ENCODE data around the gene SNTB2. TPM values are rescaled to one million over a fixed set of nuclear protein-coding genes. Genes with fewer than 3 reads are reported as not detected.
"Not testable (repeated sequence)": the region's sequence is repeated elsewhere in the genome, so short reads cannot be mapped to it uniquely, and the experiment has no call there.

Gene SNTB2
- total RNA-seq, 2 donors from 2014 or later, result 34.5 to 34.8 TPM

- Histone ChIP-seq H3K9ac (ENCODE audit: low read depth in 2 of 2, low read length in 2 of 2) (no peak overlapping the region), H3K36me3 (no peaks in the 10 kb centered on the region), H3K4me3 (no peak overlapping the region), H3K27me3 (no peaks in the 10 kb centered on the region), H3K27ac (no peak overlapping the region), H3K9me3 (no peaks in the 10 kb centered on the region), H3K4me1 (no peaks in the 10 kb centered on the region)
- intact Hi-C loops (cut with DNase I), result no loop called here
- no peak for DNase-seq
- no peak for TF ChIP-seq CTCF (IDR thresholded peaks at IDR 0.05)
Measured at GRCh38 chr16:69145658-69146057, 41.3 kb upstream of the SNTB2 start.

- intact Hi-C loops (cut with DNase I), result loop anchor here (2.0 kb wide), 1 partner anchor 139 kb away; no protein-coding TSS in a partner anchor
- not testable (repeated sequence) for H3K4me3 ChIP-seq; H3K27ac ChIP-seq; H3K36me3 ChIP-seq; H3K4me1 ChIP-seq; H3K9me3 ChIP-seq; H3K27me3 ChIP-seq; H3K9ac ChIP-seq (ENCODE audit: low read depth in 2 of 2, low read length in 2 of 2); DNase-seq
Measured at GRCh38 chr16:69149621-69150020, 37.3 kb upstream of the SNTB2 start.

- DNase-seq, result peak; percentile 74
- TF ChIP-seq CTCF (IDR thresholded peaks at IDR 0.05), result peak; percentile 79
- Histone ChIP-seq H3K36me3 (no peaks in the 10 kb centered on the region), H3K9ac (ENCODE audit: low read depth in 2 of 2, low read length in 2 of 2) (no peak overlapping the region), H3K27ac (no peak overlapping the region), H3K27me3 (no peaks in the 10 kb centered on the region), H3K4me3 (no peak overlapping the region), H3K4me1 (no peaks in the 10 kb centered on the region), H3K9me3 (no peaks in the 10 kb centered on the region)
- intact Hi-C loops (cut with DNase I), result loop anchor here (2.0 kb wide), 1 partner anchor 138 kb away; no protein-coding TSS in a partner anchor
Measured at GRCh38 chr16:69150146-69150865, 36.7 kb upstream of the SNTB2 start.

GRCh38 chr16:69157196-69157595 is 29.8 kb upstream of the SNTB2 start:
- no peak for TF ChIP-seq CTCF (IDR thresholded peaks at IDR 0.05)
- no peak for DNase-seq
- intact Hi-C loops (cut with DNase I), result no loop called here

GRCh38 chr16:69160192-69160591 is 26.8 kb upstream of the SNTB2 start:
- Histone ChIP-seq H3K9ac (ENCODE audit: low read depth in 2 of 2, low read length in 2 of 2) (no peak overlapping the region), H3K9me3 (no peaks in the 10 kb centered on the region), H3K4me3 (no peak overlapping the region), H3K27ac (no peak overlapping the region), H3K4me1 (no peaks in the 10 kb centered on the region), H3K27me3 (no peaks in the 10 kb centered on the region), H3K36me3 (peaks cover 4% of the 10 kb centered on the region)
- intact Hi-C loops (cut with DNase I), result no loop called here
- no peak for DNase-seq
- TF ChIP-seq CTCF (IDR thresholded peaks at IDR 0.05), result no peak

More at GRCh38 chr16:69157196-69157595, 29.8 kb upstream of the SNTB2 start:
- no peak overlapping the region for H3K4me3 ChIP-seq
- H3K27ac ChIP-seq, result no peak overlapping the region
- no peaks in the 10 kb centered on the region for H3K4me1 ChIP-seq
- no peaks in the 10 kb centered on the region for H3K27me3 ChIP-seq
- H3K9me3 ChIP-seq, result no peaks in the 10 kb centered on the region
- no peak overlapping the region for H3K9ac ChIP-seq (ENCODE audit: low read depth in 2 of 2, low read length in 2 of 2)
- H3K36me3 ChIP-seq, result peaks cover 4% of the 10 kb centered on the region

GRCh38 chr16:69165584-69165983 is 21.4 kb upstream of the SNTB2 start:
- H3K4me3 ChIP-seq, result no peak overlapping the region
- TF ChIP-seq CTCF (IDR thresholded peaks at IDR 0.05), result no peak

More at GRCh38 chr16:69165584-69165983, 21.4 kb upstream of the SNTB2 start:
- Histone ChIP-seq H3K27ac (no peak overlapping the region), H3K9me3 (no peaks in the 10 kb centered on the region), H3K9ac (ENCODE audit: low read depth in 2 of 2, low read length in 2 of 2) (no peak overlapping the region), H3K27me3 (no peaks in the 10 kb centered on the region), H3K36me3 (peaks cover 4% of the 10 kb centered on the region), H3K4me1 (no peaks in the 10 kb centered on the region)
- intact Hi-C loops (cut with DNase I), result no loop called here
- DNase-seq, result no peak

All from colonic mucosa (tissue), 4 donors.